ENCODE data around the gene COL25A1.
"Not testable (repeated sequence)": the region's sequence is repeated elsewhere in the genome, so short reads cannot be mapped to it uniquely, and the experiment has no call there.

The COL25A1 gene

DNA sequence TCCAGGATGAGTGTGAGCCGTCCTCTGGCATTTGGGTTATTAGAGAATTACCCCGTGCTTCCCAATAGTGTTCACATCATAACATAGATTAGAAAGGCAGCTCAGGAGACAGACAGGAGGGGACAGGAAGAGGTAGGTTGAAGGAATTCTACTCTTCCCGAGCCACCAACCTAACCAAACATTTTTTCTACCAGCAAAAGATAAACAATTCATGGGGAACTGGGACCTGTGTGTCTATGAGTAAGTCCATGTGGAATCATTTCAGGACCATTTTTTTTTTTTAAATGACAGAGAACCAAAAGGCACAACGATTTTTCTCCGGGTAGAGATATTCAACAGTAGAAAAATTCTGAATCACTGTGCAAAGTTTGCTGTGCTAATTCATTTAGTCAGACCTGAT is 365.4 kb downstream of the COL25A1 start:
- TF ChIP-seq, protein P1, sequence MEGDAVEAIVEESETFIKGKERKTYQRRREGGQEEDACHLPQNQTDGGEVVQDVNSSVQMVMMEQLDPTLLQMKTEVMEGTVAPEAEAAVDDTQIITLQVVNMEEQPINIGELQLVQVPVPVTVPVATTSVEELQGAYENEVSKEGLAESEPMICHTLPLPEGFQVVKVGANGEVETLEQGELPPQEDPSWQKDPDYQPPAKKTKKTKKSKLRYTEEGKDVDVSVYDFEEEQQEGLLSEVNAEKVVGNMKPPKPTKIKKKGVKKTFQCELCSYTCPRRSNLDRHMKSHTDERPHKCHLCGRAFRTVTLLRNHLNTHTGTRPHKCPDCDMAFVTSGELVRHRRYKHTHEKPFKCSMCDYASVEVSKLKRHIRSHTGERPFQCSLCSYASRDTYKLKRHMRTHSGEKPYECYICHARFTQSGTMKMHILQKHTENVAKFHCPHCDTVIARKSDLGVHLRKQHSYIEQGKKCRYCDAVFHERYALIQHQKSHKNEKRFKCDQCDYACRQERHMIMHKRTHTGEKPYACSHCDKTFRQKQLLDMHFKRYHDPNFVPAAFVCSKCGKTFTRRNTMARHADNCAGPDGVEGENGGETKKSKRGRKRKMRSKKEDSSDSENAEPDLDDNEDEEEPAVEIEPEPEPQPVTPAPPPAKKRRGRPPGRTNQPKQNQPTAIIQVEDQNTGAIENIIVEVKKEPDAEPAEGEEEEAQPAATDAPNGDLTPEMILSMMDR (conservative IDR thresholded peaks at IDR 0.05) = no peak
- TF ChIP-seq ZFX (IDR thresholded peaks at IDR 0.05) = no peak
- H3K27ac ChIP-seq = no peak overlapping the region

DNA sequence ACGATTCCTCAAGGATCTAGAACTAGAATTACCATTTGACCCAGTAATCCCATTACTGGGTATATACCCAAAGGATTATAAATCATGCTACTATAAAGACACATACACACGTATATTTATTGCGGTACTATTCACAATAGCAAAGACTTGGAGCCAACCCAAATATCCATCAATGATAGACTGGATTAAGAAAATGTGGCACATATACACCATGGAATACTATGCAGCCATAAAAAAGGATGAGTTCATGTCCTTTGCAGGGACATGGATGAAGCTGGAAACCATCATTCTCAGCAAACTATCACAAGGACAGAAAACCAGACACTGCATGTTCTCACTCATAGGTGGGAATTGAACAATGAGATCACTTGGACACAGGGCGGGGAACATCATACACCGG is 368.5 kb downstream of the COL25A1 start:
- not testable (repeated sequence) for H3K27ac ChIP-seq

DNA sequence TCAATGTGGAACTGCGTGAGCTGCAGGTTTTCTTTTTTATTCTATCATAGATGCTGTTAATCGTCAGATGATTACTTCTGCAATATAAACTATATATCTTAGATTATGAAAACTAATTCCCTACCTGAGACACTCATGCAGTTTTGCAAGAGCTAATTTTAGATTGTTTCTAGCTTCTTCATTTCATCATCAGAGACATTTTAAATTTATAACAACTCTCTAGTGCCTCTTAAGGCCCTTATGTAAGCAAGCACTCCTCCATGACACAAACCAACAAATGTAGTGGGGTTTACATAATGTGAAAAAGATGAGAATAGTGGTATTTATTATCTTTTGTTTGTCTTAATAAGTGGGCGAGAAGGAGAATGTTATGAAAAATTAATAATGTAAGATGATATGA is 369.4 kb downstream of the COL25A1 start:
- H3K27ac ChIP-seq = no peak overlapping the region
- TF ChIP-seq, protein P1 (conservative IDR thresholded peaks at IDR 0.05) = no peak
- TF ChIP-seq ZFX (IDR thresholded peaks at IDR 0.05) = no peak

- H3K27ac ChIP-seq = no peak overlapping the region
- TF ChIP-seq ZFX (IDR thresholded peaks at IDR 0.05) = no peak
- TF ChIP-seq, protein P1 (conservative IDR thresholded peaks at IDR 0.05) = no peak
These were observed 370.5 kb downstream of the COL25A1 start for GRCh38 chr4:108931926-108932325.

GRCh38 chr4:108930186-108930585 is 372.3 kb downstream of the COL25A1 start:
- no peak for TF ChIP-seq ZFX (IDR thresholded peaks at IDR 0.05)
- TF ChIP-seq, protein P1 (conservative IDR thresholded peaks at IDR 0.05) = no peak
- H3K27ac ChIP-seq = no peak overlapping the region

DNA sequence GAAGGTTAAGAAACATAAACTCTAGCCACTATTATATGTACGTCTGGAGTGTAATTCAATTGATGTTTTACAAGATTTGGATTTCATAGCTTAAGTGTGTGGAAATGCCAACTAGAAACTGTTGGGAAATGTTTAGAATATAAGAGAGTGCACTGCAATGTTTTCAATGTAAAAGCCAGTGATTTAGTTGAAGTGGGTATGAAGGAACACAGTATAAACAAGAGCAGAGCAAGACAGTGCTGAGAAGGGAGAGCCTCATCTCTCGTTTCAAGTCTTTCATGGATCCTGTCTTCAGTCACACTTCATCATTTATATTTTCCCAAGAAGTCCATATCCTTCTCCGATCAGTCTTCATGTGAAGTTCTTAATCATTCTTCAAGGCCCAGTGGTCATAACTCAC is 375.7 kb downstream of the COL25A1 start:
- no peak overlapping the region for H3K27ac ChIP-seq
- TF ChIP-seq, protein P1 (conservative IDR thresholded peaks at IDR 0.05) = no peak
- TF ChIP-seq ZFX (IDR thresholded peaks at IDR 0.05) = no peak

DNA sequence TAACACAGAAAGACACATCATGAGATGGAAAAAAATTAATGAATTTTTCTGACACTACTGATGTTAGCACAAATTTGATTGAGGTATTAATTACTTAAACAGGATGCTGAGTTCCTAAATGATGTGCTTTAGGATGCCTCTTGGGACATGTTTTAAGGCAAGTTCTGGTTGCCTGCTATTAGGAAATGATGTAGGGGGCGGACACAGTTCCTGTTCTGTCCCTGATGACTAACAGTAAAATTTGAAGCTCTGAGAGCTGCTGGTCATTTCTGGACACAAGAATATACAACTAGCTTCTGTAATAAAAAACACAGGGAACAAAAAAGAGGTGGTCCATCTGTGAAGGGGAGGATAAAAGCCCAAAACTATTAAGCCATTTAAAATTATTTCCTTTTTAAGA is 376.4 kb downstream of the COL25A1 start:
- H3K27ac ChIP-seq = no peak overlapping the region
- TF ChIP-seq ZFX (IDR thresholded peaks at IDR 0.05) = no peak
- TF ChIP-seq, protein P1 (conservative IDR thresholded peaks at IDR 0.05) = no peak

- H3K27ac ChIP-seq = no peak overlapping the region
- TF ChIP-seq, protein P1 (conservative IDR thresholded peaks at IDR 0.05) = no peak
- no peak for TF ChIP-seq ZFX (IDR thresholded peaks at IDR 0.05)
These were observed 380.3 kb downstream of the COL25A1 start for GRCh38 chr4:108922191-108922590.
